HG02981 (cell line): ENCODE measurements around the gene AGBL5.
"Not testable (repeated sequence)": the region's sequence is repeated elsewhere in the genome, so short reads cannot be mapped to it uniquely, and the experiment has no call there.

Experiments
- ATAC-seq: cut with Tn5 transposase; IDR thresholded peaks from one replicate; pipeline ENCODE4 v1.9.1; 2021; ENCODE audit warnings: mild to moderate bottlenecking, moderate library complexity; ENCODE audit not compliant: unreplicated experiment

AGBL5 gene

GRCh38 chr2:27115519-27115918 is 64.1 kb downstream of the AGBL5 start:
- ATAC-seq: no peak

DNA sequence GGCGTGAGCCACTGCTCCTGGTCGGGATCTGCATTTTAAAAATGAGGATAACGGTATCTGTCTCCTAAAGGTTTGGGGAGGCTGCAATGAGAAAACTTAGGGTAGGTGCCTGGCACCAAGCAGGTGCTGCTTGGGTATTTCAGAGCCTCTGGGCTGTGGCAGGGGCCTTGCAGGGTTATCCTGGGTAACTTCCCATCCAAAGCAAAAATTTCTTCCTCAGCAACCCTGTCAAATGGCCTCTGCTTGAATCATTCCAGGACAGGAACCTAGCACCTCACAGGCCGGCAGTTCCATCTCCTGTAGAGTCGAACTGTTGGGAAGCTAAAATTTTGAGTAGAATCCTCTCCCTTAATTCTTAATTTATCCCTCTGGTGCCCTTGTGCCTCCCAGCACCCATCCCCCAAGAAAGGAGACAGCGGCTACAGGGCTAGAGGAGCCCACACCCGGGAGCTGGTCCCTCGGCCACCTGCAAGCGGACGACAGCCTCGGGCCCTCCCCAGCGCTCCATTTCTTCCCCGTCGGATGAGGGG is 66.6 kb downstream of the AGBL5 start:
- ATAC-seq: no peak

GRCh38 chr2:27118525-27119329 is 67.3 kb downstream of the AGBL5 start, which contains the start of gene CGREF1:
Gene CGREF1 (minus strand): TSS chr2:27119128. CDS start chr2:27104366, 14,762 bp downstream.
- ATAC-seq: no peak

GRCh38 chr2:27119330-27119670 is 67.8 kb downstream of the AGBL5 start:
- ATAC-seq: not testable (repeated sequence)
